A549 (cell line): ENCODE results near the gene PTPRE.

Experiments used
- BHLHE40 ChIP-seq: IDR thresholded peaks from 2 replicates; pipeline ENCODE4 v1.6.1; 2012; ENCODE audit warnings: low read depth, low read length, inconsistent platforms
- CBX8 ChIP-seq: fragments of 200-600 bp; sonication (generic); IDR thresholded peaks from 2 replicates; pipeline ENCODE4 v1.6.1; 2016
- CHD2 ChIP-seq: fragments of 150-350 bp; IDR thresholded peaks from 2 replicates; pipeline ENCODE4 v1.6.1; 2014; ENCODE audit warnings: low read length; ENCODE audit not compliant: partially characterized antibody
- CTCF ChIP-seq: fragments of >200 bp; sonication (Bioruptor Twin); formaldehyde crosslinking; IDR thresholded peaks from 3 replicates; pipeline ENCODE4 v1.5.1; 2016
- ELK1 ChIP-seq: fragments of 150-350 bp; IDR thresholded peaks from 2 replicates; pipeline ENCODE4 v1.6.1; 2014; ENCODE audit warnings: low read depth, mild to moderate bottlenecking, low read length
- FOXS1 ChIP-seq: fragments of 250-450 bp; sonication (Bioruptor Pico); IDR thresholded peaks from 2 replicates; pipeline ENCODE4 v1.5.0; 2020; ENCODE audit warnings: mild to moderate bottlenecking, moderate library complexity
- JUN ChIP-seq, 2 experiments: fragments of >200 bp; sonication (Bioruptor Twin); formaldehyde crosslinking; IDR thresholded peaks; 2 replicates in 1 of 2; 3 replicates in 1 of 2; pipeline ENCODE4 v1.6.1; 2016 to 2017
- JUNB ChIP-seq: fragments of >200 bp; sonication (Bioruptor Twin); formaldehyde crosslinking; IDR thresholded peaks from 2 replicates; pipeline ENCODE4 v1.6.1; 2016
- MAX ChIP-seq: IDR thresholded peaks from 2 replicates; pipeline ENCODE4 v1.6.1; 2012
- MAZ ChIP-seq: fragments of 150-350 bp; IDR thresholded peaks from 2 replicates; pipeline ENCODE4 v1.6.1; 2014; ENCODE audit warnings: antibody characterized with exemption, low read depth, low read length, borderline replicate concordance
- PBX3 ChIP-seq: IDR thresholded peaks from 2 replicates; pipeline ENCODE4 v1.6.1; 2012
- POLR2A ChIP-seq: IDR thresholded peaks from 2 replicates; pipeline ENCODE4 v1.6.1; 2012; ENCODE audit warnings: mild to moderate bottlenecking, low read length
- RFX5 ChIP-seq: fragments of 450-650 bp; IDR thresholded peaks from 2 replicates; pipeline ENCODE4 v1.7.1; 2014; ENCODE audit warnings: antibody characterized with exemption, mild to moderate bottlenecking, moderate library complexity

- TF ChIP-seq POLR2A, result no peak
- TF ChIP-seq CHD2, result no peak
- no peak for TF ChIP-seq PBX3
- no peak for TF ChIP-seq CTCF
- no peak for TF ChIP-seq BHLHE40
- TF ChIP-seq CBX8, result no peak
- no peak for TF ChIP-seq RFX5
- no peak for TF ChIP-seq ELK1
- no peak for TF ChIP-seq JUNB
- TF ChIP-seq FOXS1 (CRISPR knock-in tag), result no peak
- no peak for TF ChIP-seq MAZ
- no peak for TF ChIP-seq MAX
- no peak for TF ChIP-seq JUN (IDR thresholded peaks at IDR 0.05)
These were observed 80.8 kb downstream of the PTPRE start for GRCh38 chr10:127987467-127988380.
